ENCODE measurements around the gene ZNF785. TPM values are rescaled to one million over a fixed set of nuclear protein-coding genes. Genes with fewer than 3 reads are reported as not detected.
A peak's percentile ranks its signal among the peaks of the same experiment; 100 is the strongest.

The ZNF785 gene
- total RNA-seq, 1 experiment from 2014 or later, result 16.0 TPM

DNA sequence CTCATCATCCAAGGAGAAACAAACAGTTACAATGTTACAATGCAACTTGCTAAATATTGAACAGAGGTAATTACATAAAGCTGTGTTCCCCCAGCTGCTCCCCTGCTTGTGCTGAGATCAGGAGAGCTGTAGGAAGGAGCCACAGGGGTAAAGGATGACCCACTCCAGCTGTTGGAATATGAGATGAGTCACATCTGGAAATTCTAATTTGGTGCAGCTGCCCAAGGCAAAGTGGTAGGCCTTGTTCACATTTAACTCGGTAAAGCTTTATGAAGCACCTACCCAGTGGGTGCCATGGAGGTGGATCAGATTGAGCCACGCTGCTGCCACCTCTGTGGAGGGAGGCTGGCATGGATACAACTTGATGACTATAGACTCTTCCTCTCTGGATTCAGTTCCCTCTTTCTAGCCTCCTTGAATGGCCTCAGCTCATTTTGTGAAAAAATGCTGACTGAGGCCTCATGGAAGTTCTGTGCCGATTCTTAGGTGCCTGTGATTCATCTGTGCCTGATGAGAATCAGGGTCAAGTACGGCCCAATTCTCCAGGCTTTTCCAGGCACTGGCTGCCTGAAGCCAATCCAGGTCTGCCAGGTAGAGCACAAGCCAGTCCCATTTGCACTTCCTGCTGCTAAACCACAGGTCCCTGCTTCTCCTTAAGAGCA lies 17.2 kb upstream of the ZNF785 start:
- ATAC-seq, result no peak
- H3K27ac Mint-ChIP-seq, result peak overlapping the region; percentile 57; the same call in 1 of the 2 replicates
- no peak overlapping the region for H3K4me3 Mint-ChIP-seq
- peaks cover 32% of the 10 kb centered on the region for H3K36me3 Mint-ChIP-seq
- DNase-seq (ENCODE audit: low spot score), result no peak
- no peaks in the 10 kb centered on the region for H3K27me3 Mint-ChIP-seq (ENCODE audit: low read depth)
- TF ChIP-seq, protein P1, sequence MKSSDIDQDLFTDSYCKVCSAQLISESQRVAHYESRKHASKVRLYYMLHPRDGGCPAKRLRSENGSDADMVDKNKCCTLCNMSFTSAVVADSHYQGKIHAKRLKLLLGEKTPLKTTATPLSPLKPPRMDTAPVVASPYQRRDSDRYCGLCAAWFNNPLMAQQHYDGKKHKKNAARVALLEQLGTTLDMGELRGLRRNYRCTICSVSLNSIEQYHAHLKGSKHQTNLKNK (CRISPR knock-in tag; IDR thresholded peaks at IDR 0.05), result no peak
- no peak for TF ChIP-seq ESRRA (CRISPR knock-in tag; IDR thresholded peaks at IDR 0.05; ENCODE audit: borderline replicate concordance)
- TF ChIP-seq PRRX2 (CRISPR knock-in tag; IDR thresholded peaks at IDR 0.05), result no peak
- TF ChIP-seq, protein P2, sequence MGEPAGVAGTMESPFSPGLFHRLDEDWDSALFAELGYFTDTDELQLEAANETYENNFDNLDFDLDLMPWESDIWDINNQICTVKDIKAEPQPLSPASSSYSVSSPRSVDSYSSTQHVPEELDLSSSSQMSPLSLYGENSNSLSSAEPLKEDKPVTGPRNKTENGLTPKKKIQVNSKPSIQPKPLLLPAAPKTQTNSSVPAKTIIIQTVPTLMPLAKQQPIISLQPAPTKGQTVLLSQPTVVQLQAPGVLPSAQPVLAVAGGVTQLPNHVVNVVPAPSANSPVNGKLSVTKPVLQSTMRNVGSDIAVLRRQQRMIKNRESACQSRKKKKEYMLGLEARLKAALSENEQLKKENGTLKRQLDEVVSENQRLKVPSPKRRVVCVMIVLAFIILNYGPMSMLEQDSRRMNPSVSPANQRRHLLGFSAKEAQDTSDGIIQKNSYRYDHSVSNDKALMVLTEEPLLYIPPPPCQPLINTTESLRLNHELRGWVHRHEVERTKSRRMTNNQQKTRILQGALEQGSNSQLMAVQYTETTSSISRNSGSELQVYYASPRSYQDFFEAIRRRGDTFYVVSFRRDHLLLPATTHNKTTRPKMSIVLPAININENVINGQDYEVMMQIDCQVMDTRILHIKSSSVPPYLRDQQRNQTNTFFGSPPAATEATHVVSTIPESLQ (CRISPR knock-in tag; IDR thresholded peaks at IDR 0.05), result no peak
- TF ChIP-seq, protein P3, sequence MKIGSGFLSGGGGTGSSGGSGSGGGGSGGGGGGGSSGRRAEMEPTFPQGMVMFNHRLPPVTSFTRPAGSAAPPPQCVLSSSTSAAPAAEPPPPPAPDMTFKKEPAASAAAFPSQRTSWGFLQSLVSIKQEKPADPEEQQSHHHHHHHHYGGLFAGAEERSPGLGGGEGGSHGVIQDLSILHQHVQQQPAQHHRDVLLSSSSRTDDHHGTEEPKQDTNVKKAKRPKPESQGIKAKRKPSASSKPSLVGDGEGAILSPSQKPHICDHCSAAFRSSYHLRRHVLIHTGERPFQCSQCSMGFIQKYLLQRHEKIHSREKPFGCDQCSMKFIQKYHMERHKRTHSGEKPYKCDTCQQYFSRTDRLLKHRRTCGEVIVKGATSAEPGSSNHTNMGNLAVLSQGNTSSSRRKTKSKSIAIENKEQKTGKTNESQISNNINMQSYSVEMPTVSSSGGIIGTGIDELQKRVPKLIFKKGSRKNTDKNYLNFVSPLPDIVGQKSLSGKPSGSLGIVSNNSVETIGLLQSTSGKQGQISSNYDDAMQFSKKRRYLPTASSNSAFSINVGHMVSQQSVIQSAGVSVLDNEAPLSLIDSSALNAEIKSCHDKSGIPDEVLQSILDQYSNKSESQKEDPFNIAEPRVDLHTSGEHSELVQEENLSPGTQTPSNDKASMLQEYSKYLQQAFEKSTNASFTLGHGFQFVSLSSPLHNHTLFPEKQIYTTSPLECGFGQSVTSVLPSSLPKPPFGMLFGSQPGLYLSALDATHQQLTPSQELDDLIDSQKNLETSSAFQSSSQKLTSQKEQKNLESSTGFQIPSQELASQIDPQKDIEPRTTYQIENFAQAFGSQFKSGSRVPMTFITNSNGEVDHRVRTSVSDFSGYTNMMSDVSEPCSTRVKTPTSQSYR (CRISPR knock-in tag; IDR thresholded peaks at IDR 0.05), result no peak
- TF ChIP-seq, protein P4, sequence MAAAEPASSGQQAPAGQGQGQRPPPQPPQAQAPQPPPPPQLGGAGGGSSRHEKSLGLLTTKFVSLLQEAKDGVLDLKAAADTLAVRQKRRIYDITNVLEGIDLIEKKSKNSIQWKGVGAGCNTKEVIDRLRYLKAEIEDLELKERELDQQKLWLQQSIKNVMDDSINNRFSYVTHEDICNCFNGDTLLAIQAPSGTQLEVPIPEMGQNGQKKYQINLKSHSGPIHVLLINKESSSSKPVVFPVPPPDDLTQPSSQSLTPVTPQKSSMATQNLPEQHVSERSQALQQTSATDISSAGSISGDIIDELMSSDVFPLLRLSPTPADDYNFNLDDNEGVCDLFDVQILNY (CRISPR knock-in tag; IDR thresholded peaks at IDR 0.05), result no peak
- TF ChIP-seq, protein P5, sequence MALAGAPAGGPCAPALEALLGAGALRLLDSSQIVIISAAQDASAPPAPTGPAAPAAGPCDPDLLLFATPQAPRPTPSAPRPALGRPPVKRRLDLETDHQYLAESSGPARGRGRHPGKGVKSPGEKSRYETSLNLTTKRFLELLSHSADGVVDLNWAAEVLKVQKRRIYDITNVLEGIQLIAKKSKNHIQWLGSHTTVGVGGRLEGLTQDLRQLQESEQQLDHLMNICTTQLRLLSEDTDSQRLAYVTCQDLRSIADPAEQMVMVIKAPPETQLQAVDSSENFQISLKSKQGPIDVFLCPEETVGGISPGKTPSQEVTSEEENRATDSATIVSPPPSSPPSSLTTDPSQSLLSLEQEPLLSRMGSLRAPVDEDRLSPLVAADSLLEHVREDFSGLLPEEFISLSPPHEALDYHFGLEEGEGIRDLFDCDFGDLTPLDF (CRISPR knock-in tag; IDR thresholded peaks at IDR 0.05), result no peak
- no peak for TF ChIP-seq GTF2I (CRISPR knock-in tag; conservative IDR thresholded peaks at IDR 0.05)
- TF ChIP-seq NFATC4 (CRISPR knock-in tag; IDR thresholded peaks at IDR 0.05), result no peak
- no peak for TF ChIP-seq JUN (CRISPR knock-in tag; IDR thresholded peaks at IDR 0.05)
- TF ChIP-seq, protein P6, sequence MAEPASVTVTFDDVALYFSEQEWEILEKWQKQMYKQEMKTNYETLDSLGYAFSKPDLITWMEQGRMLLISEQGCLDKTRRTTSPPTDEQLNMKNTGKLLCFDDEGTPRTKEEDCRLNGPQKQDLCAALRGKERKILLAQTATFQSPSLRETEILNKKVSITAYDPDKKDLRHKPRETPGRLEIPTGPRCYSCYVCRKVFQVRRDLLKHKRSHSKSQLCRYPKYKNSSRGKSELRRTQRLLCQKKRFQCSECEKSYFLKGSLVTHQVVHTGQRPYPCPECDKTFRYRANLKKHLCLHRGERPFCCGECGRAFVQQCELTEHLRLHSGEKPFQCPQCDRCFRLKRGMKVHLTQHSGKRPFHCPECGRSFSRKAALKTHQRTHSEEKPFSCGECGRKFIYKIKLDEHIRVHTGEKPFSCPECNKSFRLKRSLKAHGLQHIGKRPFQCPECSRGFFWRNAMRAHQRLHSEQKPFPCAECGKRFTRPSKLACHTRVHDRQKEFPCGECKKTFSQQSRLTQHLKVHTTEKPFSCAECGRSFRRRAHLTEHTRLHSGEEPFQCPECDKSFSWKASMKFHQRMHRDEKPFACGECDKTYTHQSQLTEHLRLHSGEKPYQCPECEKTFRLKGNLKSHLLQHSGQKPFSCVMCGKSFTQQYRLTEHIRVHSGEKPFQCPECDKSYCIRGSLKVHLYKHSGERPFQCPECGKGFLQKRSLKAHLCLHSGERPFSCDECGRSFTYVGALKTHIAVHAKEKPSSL (CRISPR knock-in tag; conservative IDR thresholded peaks at IDR 0.05), result no peak
- TF ChIP-seq TEAD1 (CRISPR knock-in tag; IDR thresholded peaks at IDR 0.05), result no peak
- TF ChIP-seq TP53 (CRISPR knock-in tag; IDR thresholded peaks at IDR 0.05), result no peak
- TF ChIP-seq NR1H2 (CRISPR knock-in tag; IDR thresholded peaks at IDR 0.05), result no peak
- no peak for TF ChIP-seq IRF2 (CRISPR knock-in tag; IDR thresholded peaks at IDR 0.05; ENCODE audit: borderline replicate concordance, low read depth)
- no peak for TF ChIP-seq RELA (CRISPR knock-in tag; IDR thresholded peaks at IDR 0.05; ENCODE audit: borderline replicate concordance)
- ChIA-PET CTCF (interaction anchor here (1.3 to 4.7 kb wide), 4 partner anchors 13 to 185 kb away, joined by 3 to 41 read pairs (median 6); partner anchors contain the start of gene DCTPP1), POLR2A (interaction anchor here (0.7 to 1.4 kb wide), 2 partner anchors 7 to 17 kb away, joined by 3 to 4 read pairs; partner anchors contain the start of gene ZNF689)
- H3K4me1 Mint-ChIP-seq, result no peaks in the 10 kb centered on the region
- H3K9me3 Mint-ChIP-seq, result no peaks in the 10 kb centered on the region
